Fibroblast of lung (primary cell): ENCODE measurements around the gene IGFN1.

Source experiments
- CTCF ChIP-seq, 2 donors: IDR thresholded peaks in 1 of 2; conservative IDR thresholded peaks in 1 of 2; 1 replicate in 1 of 2; 2 replicates in 1 of 2; pipeline ENCODE4 v1.5.1; 2011 to 2012; ENCODE audit warnings: low read length in 2 of 2, control low read depth in 1 of 2, inconsistent platforms in 1 of 2, low read depth in 1 of 2, mild to moderate bottlenecking in 1 of 2
- EZH2 ChIP-seq: IDR thresholded peaks from 2 replicates; pipeline ENCODE4 v1.5.1; 2012; ENCODE audit warnings: low read length, control low read depth, mild to moderate bottlenecking; ENCODE audit errors: missing control alignments

GRCh38 chr1:201217851-201218250, 27.2 kb downstream of the IGFN1 start:
- no peak for TF ChIP-seq CTCF (conservative IDR thresholded peaks at IDR 0.05 in 1 of 2, IDR thresholded peaks at IDR 0.05 in 1 of 2; ENCODE audit: low read depth in 1 of 2, low read length in 2 of 2)
- TF ChIP-seq EZH2: no peak
